CD4-positive, alpha-beta T cell treated with Interleukin-12 subunit alpha and Interleukin-12 subunit beta, for 1 hour (primary cell): ENCODE data around the gene HADHB.

Source experiments
- DNase-seq: peaks from one replicate; pipeline ENCODE4 v3.0.0-alpha.2; 2020

The HADHB gene

GRCh38 chr2:26244309-26245230 is at the start of gene HADHB, which contains the start of gene HADHA:
Gene HADHB, plus strand, starts transcription at chr2:26244939. Its CDS starts 9,316 bp downstream, at chr2:26254255.
Gene HADHA, minus strand, starts transcription at chr2:26244632. Its CDS starts 36 bp downstream, at chr2:26244596.
- peak; percentile 86 for DNase-seq

GRCh38 chr2:26195040-26195984 is 49.4 kb upstream of the HADHB start:
- DNase-seq = no peak

- DNase-seq = no peak
Measured at GRCh38 chr2:26196683-26197418, 47.9 kb upstream of the HADHB start.

- DNase-seq = no peak
Measured at GRCh38 chr2:26197516-26197915, 47.2 kb upstream of the HADHB start.

GRCh38 chr2:26202981-26203490 is 41.7 kb upstream of the HADHB start:
- no peak for DNase-seq

- DNase-seq = no peak
Measured at GRCh38 chr2:26203906-26204305, 40.8 kb upstream of the HADHB start.

- no peak for DNase-seq
Measured at GRCh38 chr2:26212011-26212410, 32.7 kb upstream of the HADHB start.

- DNase-seq = no peak
Measured at GRCh38 chr2:26214759-26215158, 30.0 kb upstream of the HADHB start.

GRCh38 chr2:26215833-26216232 is 28.9 kb upstream of the HADHB start:
- DNase-seq = no peak

- no peak for DNase-seq
Measured at GRCh38 chr2:26216587-26216986, 28.2 kb upstream of the HADHB start.

- DNase-seq = no peak
Measured at GRCh38 chr2:26217720-26218119, 27.0 kb upstream of the HADHB start.

GRCh38 chr2:26223018-26223417 is 21.7 kb upstream of the HADHB start:
- no peak for DNase-seq

- DNase-seq = no peak
Measured at GRCh38 chr2:26224095-26224494, 20.6 kb upstream of the HADHB start.

- DNase-seq = no peak
Measured at GRCh38 chr2:26229595-26229994, 15.1 kb upstream of the HADHB start.

GRCh38 chr2:26230806-26231205 is 13.9 kb upstream of the HADHB start:
- DNase-seq = no peak

- DNase-seq = no peak
Measured at GRCh38 chr2:26235089-26235488, 9.7 kb upstream of the HADHB start.

GRCh38 chr2:26237868-26238267 is 6.9 kb upstream of the HADHB start:
- no peak for DNase-seq

GRCh38 chr2:26238311-26238958 is 6.3 kb upstream of the HADHB start:
- no peak for DNase-seq

- no peak for DNase-seq
Measured at GRCh38 chr2:26241928-26242436, 2.8 kb upstream of the HADHB start.

GRCh38 chr2:26243470-26244308 is 1.1 kb upstream of the HADHB start:
- peak; percentile 5 for DNase-seq

GRCh38 chr2:26245231-26245732 is 543 bp downstream of the HADHB start:
- DNase-seq = peak; percentile 57
